Endothelial cell of umbilical vein (primary cell): ENCODE data around the gene CALML5. TPM values are rescaled to one million over a fixed set of nuclear protein-coding genes. Genes with fewer than 3 reads are reported as not detected.

Source experiments
- BruUV-seq: library from RNA; stranded (reverse); fragments of 400-500 nt; replicated peaks from 2 replicates; lab custom pipeline; 2021; lab: Mats Ljungman, UMichigan
- CTCF ChIA-PET: fragments of 300-600, 350-600 bp; sonication (Branson Sonifier 250); formaldehyde crosslinking; loops from one replicate; lab custom pipeline; 2021; ENCODE audit warnings: antibody characterized with exemption, inconsistent platforms; lab: Charles Lee
- POLR2A ChIA-PET: fragments of 300-600, 350-600 bp; sonication (Branson Sonifier 250); formaldehyde crosslinking; loops from one replicate; lab custom pipeline; 2021; ENCODE audit warnings: antibody characterized with exemption, inconsistent platforms; lab: Charles Lee
- DNase-seq: peaks from one replicate; pipeline ENCODE4 v3.0.0-alpha.2; 2011; ENCODE audit warnings: low read depth, low spot score
- FAIRE-seq: peaks from 2 replicates; lab custom pipeline; 2011; peaks lifted over from hg19 to GRCh38; lab: Jason Lieb, UNC
- H2AFZ ChIP-seq: 2 replicates; pipeline ENCODE4 v1.6.0; 2012; ENCODE audit warnings: low read depth, low read length, control low read depth, inconsistent platforms
- H3K27ac ChIP-seq: 2 replicates; pipeline ENCODE4 v1.5.1; 2011; ENCODE audit warnings: low read depth, mild to moderate bottlenecking, control low read depth, low read length, moderate library complexity; ENCODE audit not compliant: insufficient read depth
- H3K27me3 ChIP-seq, 2 experiments: 2 replicates each; pipeline versions ENCODE4 v1.6.0 to v1.6.1; 2011; ENCODE audit warnings: low read length in 2 of 2, mixed read lengths in 1 of 2; ENCODE audit not compliant: control insufficient read depth in 2 of 2, insufficient read depth in 2 of 2
- H3K36me3 ChIP-seq, 2 experiments: 2 replicates in 1 of 2; 3 replicates in 1 of 2; pipeline ENCODE4 v1.5.1; 2011; ENCODE audit warnings: low read length in 2 of 2, mild to moderate bottlenecking in 1 of 2, moderate library complexity in 1 of 2; ENCODE audit not compliant: control insufficient read depth in 2 of 2, insufficient read depth in 2 of 2; ENCODE audit errors: extremely low read depth in 1 of 2
- H3K4me1 ChIP-seq: 3 replicates; pipeline ENCODE4 v1.5.1; 2011; ENCODE audit warnings: mild to moderate bottlenecking, low read length; ENCODE audit not compliant: control insufficient read depth, insufficient read depth; ENCODE audit errors: extremely low read depth
- H3K4me2 ChIP-seq: 2 replicates; pipeline ENCODE4 v1.6.1; 2011; ENCODE audit warnings: low read length, control low read depth, mixed read lengths; ENCODE audit not compliant: insufficient read depth
- H3K4me3 ChIP-seq, 3 experiments: fragments of 200-600 bp in 1 of 3; sonication (generic), shearing (Covaris generic) in 1 of 3; replicated peaks in 1 of 3; 2 replicates each; pipeline ENCODE4 v1.5.1; 2011 to 2016; ENCODE audit warnings: control low read depth in 3 of 3, low read length in 3 of 3, mild to moderate bottlenecking in 2 of 3, inconsistent platforms in 1 of 3, low read depth in 1 of 3, moderate library complexity in 1 of 3; ENCODE audit not compliant: insufficient read depth in 1 of 3
- H3K79me2 ChIP-seq: 2 replicates; pipeline ENCODE4 v1.6.0; 2012; ENCODE audit warnings: low read length, inconsistent platforms; ENCODE audit not compliant: control insufficient read depth, insufficient read depth
- H3K9ac ChIP-seq: replicated peaks from 2 replicates; pipeline ENCODE3; 2011; ENCODE audit warnings: low read length, control low read depth; ENCODE audit not compliant: insufficient read depth; ENCODE audit errors: extremely low read depth
- H3K9me1 ChIP-seq: replicated peaks from 3 replicates; pipeline ENCODE4 v1.6.0; 2011; ENCODE audit warnings: mild to moderate bottlenecking, low read length; ENCODE audit not compliant: control insufficient read depth, insufficient read depth; ENCODE audit errors: extremely low read depth
- H3K9me3 ChIP-seq: replicated peaks from 2 replicates; pipeline ENCODE4 v1.5.1; 2012; ENCODE audit warnings: low read length, inconsistent platforms; ENCODE audit not compliant: control insufficient read depth, insufficient read depth
- H4K20me1 ChIP-seq: replicated peaks from 2 replicates; pipeline ENCODE3; 2011; ENCODE audit warnings: mild to moderate bottlenecking, low read length; ENCODE audit not compliant: control insufficient read depth, insufficient read depth; ENCODE audit errors: extremely low read depth
- EZH2 ChIP-seq: IDR thresholded peaks from 2 replicates; pipeline ENCODE4 v1.6.1; 2012; ENCODE audit warnings: borderline replicate concordance, low read depth, mild to moderate bottlenecking, moderate library complexity, low read length, inconsistent platforms; ENCODE audit not compliant: severe bottlenecking
- FOS ChIP-seq: IDR thresholded peaks from 2 replicates; pipeline ENCODE4 v1.6.1; 2011; ENCODE audit warnings: mild to moderate bottlenecking, low read length, moderate library complexity, borderline replicate concordance; ENCODE audit not compliant: insufficient read depth
- JUN ChIP-seq: IDR thresholded peaks from 2 replicates; pipeline ENCODE4 v1.6.1; 2011; ENCODE audit warnings: borderline replicate concordance, low read depth; ENCODE audit not compliant: insufficient read length, insufficient read depth
- MAX ChIP-seq: IDR thresholded peaks from 2 replicates; pipeline ENCODE4 v1.6.1; 2011; ENCODE audit not compliant: insufficient read depth, insufficient read length
- MYC ChIP-seq: IDR thresholded peaks from one replicate; pipeline ENCODE4 v1.6.1; 2011; ENCODE audit warnings: mild to moderate bottlenecking, low read depth, low read length
- POLR2A ChIP-seq: IDR thresholded peaks from 2 replicates; pipeline ENCODE4 v1.6.1; 2012; ENCODE audit warnings: low read depth, mild to moderate bottlenecking, control low read depth, low read length
- dilution Hi-C: fragments of 300-500 bp; cut with MboI; formaldehyde crosslinking; loops from one replicate; pipeline ENCODE4 v1.15.0; 2019; ENCODE audit warnings: low sequenced_read_pairs; ENCODE audit not compliant: extremely low pct_ligation_motif_present
- intact Hi-C: fragments of 100-400 bp; cut with micrococcal nuclease; formaldehyde crosslinking; loops from one replicate; pipeline ENCODE4 v1.10.0; 2022
- polyA plus RNA-seq, 4 experiments: library from polyadenylated mRNA; depleted of rRNA in 3 of 4; stranded (reverse) in 3 of 4; unstranded in 1 of 4; fragments of >200 nt; gene quantifications; 2 replicates each; pipeline versions ENCODE4 v1.2.1 to v1.2.3, GENCODE V29; 2011 to 2012; ENCODE audit warnings: missing spikeins in 1 of 4
- total RNA-seq: library from RNA; stranded (reverse); gene quantifications from 2 replicates; pipeline ENCODE4 v1.2.3, GENCODE V29; 2021

Gene CALML5
- total and polyA plus RNA-seq, 2 donors (not counting 3 experiments of a cell fraction or from before 2014, with no cell fraction given) = not detected

GRCh38 chr10:5523796-5524574 is 24.6 kb upstream of the CALML5 start:
- CTCF ChIA-PET = no interaction called here
- POLR2A ChIA-PET = no interaction called here
- Histone ChIP-seq H3K9me3 (no peaks in the 10 kb centered on the region), H3K36me3 (no peaks in the 10 kb centered on the region), H2AFZ (no peak overlapping the region), H3K27me3 (peaks cover 0 to under 1% of the 10 kb centered on the region in 2 experiments), H3K4me3 (no peak overlapping the region), H3K4me1 (no peaks in the 10 kb centered on the region), H3K9ac (no peak overlapping the region), H3K9me1 (no peaks in the 10 kb centered on the region), H3K4me2 (no peak overlapping the region), H3K27ac (no peak overlapping the region), H4K20me1 (no peaks in the 10 kb centered on the region), H3K79me2 (no peaks in the 10 kb centered on the region)
- dilution Hi-C loops = no loop called here
- no TSS peak for BruUV-seq
- DNase-seq (no peak), FAIRE-seq (no peak)
- intact Hi-C loops = no loop called here
- TF ChIP-seq POLR2A (no peak), FOS (no peak), JUN (no peak), MAX (no peak), EZH2 (no peak), MYC (no peak)

DNA sequence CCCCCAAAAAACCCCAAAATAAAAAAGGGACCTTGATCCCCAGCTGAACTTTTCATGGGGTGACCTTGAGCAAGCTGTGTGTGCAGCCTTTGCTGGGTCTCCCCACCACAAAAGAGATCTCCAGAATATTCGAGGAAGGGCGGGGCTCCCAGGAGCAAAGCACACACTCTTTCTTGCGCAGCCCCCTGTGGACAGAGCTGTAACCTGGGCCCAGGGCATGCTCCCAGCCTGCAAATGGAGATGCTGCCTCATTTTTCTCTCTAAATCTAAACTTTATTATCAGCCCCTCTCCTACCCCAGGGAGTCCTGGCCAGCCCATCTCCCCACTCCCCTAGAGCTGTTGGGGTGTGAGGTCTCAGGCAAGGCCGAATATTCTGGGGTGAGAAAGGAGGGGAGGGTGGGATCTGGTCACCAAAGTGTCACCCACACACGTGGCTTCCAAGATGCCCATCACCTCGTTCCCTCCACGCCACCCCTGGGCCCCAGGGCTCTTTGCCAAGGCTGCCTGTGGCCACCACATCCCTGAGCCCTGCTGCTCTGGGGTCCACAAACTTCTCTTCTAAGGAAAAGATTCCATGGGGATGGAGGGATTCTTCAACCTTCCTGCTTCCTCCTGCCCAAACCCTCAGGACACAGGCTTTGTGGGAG is 23.7 kb upstream of the CALML5 start:
- CTCF ChIA-PET = interaction anchor here (1.3 kb wide), 1 partner anchor 100 kb away, joined by 5 read pairs; no protein-coding TSS in a partner anchor
- intact Hi-C loops = no loop called here
- BruUV-seq = no TSS peak
- Histone ChIP-seq H3K4me2 (no peak overlapping the region), H3K27me3 (peaks cover 0 to 7% of the 10 kb centered on the region in 2 experiments), H3K4me1 (no peaks in the 10 kb centered on the region), H2AFZ (no peak overlapping the region), H3K36me3 (no peaks in the 10 kb centered on the region), H3K27ac (no peak overlapping the region), H3K4me3 (no peak overlapping the region), H3K9me1 (no peaks in the 10 kb centered on the region), H3K9ac (no peak overlapping the region), H3K79me2 (no peaks in the 10 kb centered on the region), H4K20me1 (no peaks in the 10 kb centered on the region), H3K9me3 (no peaks in the 10 kb centered on the region)
- no peak for TF ChIP-seq MYC
- FAIRE-seq (no peak), DNase-seq (no peak)
- dilution Hi-C loops = no loop called here
- POLR2A ChIA-PET = no interaction called here
